ENCODE data around the gene ARHGEF28. TPM values are rescaled to one million over a fixed set of nuclear protein-coding genes. Genes with fewer than 3 reads are reported as not detected.
A peak's percentile ranks its signal among the peaks of the same experiment; 100 is the strongest.

Gene ARHGEF28
- total RNA-seq, result 10 to 100 TPM in 2 of 6 experiments, 1 to 10 TPM in 4; 3.0 to 14.9 (median 6.4) TPM
- long read RNA-seq, partial matches to known transcripts, result 2 of 2 reads
- long read RNA-seq, other reads (novel, unspliced or antisense), result 0 of 2 reads

GRCh38 chr5:73625944-73626811 is at the start of gene ARHGEF28:
Gene ARHGEF28 (plus strand): TSS chr5:73626196. CDS start chr5:73684852, 58,656 bp downstream.
- peak within 1 kb of the TSS; percentile 79 to 85 (median 83) for H3K4me3 ChIP-seq
- intact Hi-C loops (cut with DNase I), result no loop called here
- no peaks in the 10 kb centered on the region for H3K36me3 ChIP-seq
- ATAC-seq (peak; percentile 79 to 93 (median 88)), DNase-seq (peak; percentile 85 to 88 (median 87))
- H3K4me1 ChIP-seq, result peaks cover 0 to 43% (median 6%) of the 10 kb centered on the region in 4 donors
- H3K27ac ChIP-seq, result peak within 1 kb of the TSS; percentile 31 to 81 (median 34)
- H3K9me3 ChIP-seq, result no peaks in the 10 kb centered on the region
- 3% methylated on average over 23 of the region's 92 CpGs for WGBS (ENCODE audit: insufficient coverage, low coverage, low lambda C conversion rate, missing lambda C conversion rate)
- no peaks in the 10 kb centered on the region for H3K27me3 ChIP-seq
- TF ChIP-seq POLR2A (IDR thresholded peaks at IDR 0.05), result peak; percentile 30
- TF ChIP-seq CTCF (IDR thresholded peaks at IDR 0.05), result peak in 1 of 4 donors; percentile 6

- 62% methylated on average over 3 of the region's 3 CpGs for WGBS (ENCODE audit: insufficient coverage, low coverage, low lambda C conversion rate, missing lambda C conversion rate)
- Histone ChIP-seq H3K36me3 (peaks cover 0 to 31% (median 10%) of the 10 kb centered on the region in 4 donors), H3K4me3 (no peak overlapping the region), H3K27me3 (no peaks in the 10 kb centered on the region), H3K9me3 (no peaks in the 10 kb centered on the region), H3K4me1 (no peaks in the 10 kb centered on the region), H3K27ac (no peak overlapping the region)
- ATAC-seq (no peak), DNase-seq (no peak)
- intact Hi-C loops (cut with DNase I), result no loop called here
- TF ChIP-seq POLR2A (IDR thresholded peaks at IDR 0.05), result no peak
- no peak for TF ChIP-seq CTCF (IDR thresholded peaks at IDR 0.05)
Observed at GRCh38 chr5:73582285-73583145, 43.5 kb upstream of the ARHGEF28 start.

GRCh38 chr5:73587923-73588322 is 38.1 kb upstream of the ARHGEF28 start:
- TF ChIP-seq CTCF (IDR thresholded peaks at IDR 0.05), result no peak
- no peak for TF ChIP-seq POLR2A (IDR thresholded peaks at IDR 0.05)
- Histone ChIP-seq H3K36me3 (no peaks in the 10 kb centered on the region), H3K27me3 (no peaks in the 10 kb centered on the region), H3K9me3 (no peaks in the 10 kb centered on the region), H3K4me1 (no peaks in the 10 kb centered on the region), H3K4me3 (no peak overlapping the region), H3K27ac (no peak overlapping the region)
- WGBS (ENCODE audit: insufficient coverage, low coverage, low lambda C conversion rate, missing lambda C conversion rate), result 50% methylated on average over 1 of the region's 1 CpG
- DNase-seq (no peak), ATAC-seq (no peak)
- intact Hi-C loops (cut with DNase I), result loop anchor here (5.0 kb wide), 2 partner anchors 199 to 204 kb away; no protein-coding TSS in a partner anchor

- Histone ChIP-seq H3K27me3 (no peaks in the 10 kb centered on the region), H3K27ac (no peak overlapping the region), H3K9me3 (no peaks in the 10 kb centered on the region), H3K4me1 (no peaks in the 10 kb centered on the region), H3K4me3 (no peak overlapping the region), H3K36me3 (no peaks in the 10 kb centered on the region)
- intact Hi-C loops (cut with DNase I), result no loop called here
- WGBS (ENCODE audit: insufficient coverage, low coverage, low lambda C conversion rate, missing lambda C conversion rate), result 43% methylated on average over 4 of the region's 4 CpGs
- ATAC-seq (peak; percentile 92 to 95 (median 94)), DNase-seq (no peak)
- no peak for TF ChIP-seq POLR2A (IDR thresholded peaks at IDR 0.05)
- TF ChIP-seq CTCF (IDR thresholded peaks at IDR 0.05), result peak; percentile 89 to 95 (median 90)
Observed at GRCh38 chr5:73591102-73591695, 34.8 kb upstream of the ARHGEF28 start.

All from right lobe of liver (tissue), 6 donors.